Hepatocyte (in vitro differentiated cells): Measurements from ENCODE around the gene MRPL53.

Experiments
- EZH2 ChIP-seq: fragments of 200-600 bp; sonication (generic); IDR thresholded peaks from 2 replicates; pipeline ENCODE4 v1.6.1; 2016; ENCODE audit warnings: antibody characterized with exemption, mild to moderate bottlenecking, borderline replicate concordance
- EZH2phosphoT487 ChIP-seq: fragments of 200-600 bp; sonication (generic); IDR thresholded peaks from one replicate; pipeline ENCODE4 v1.6.1; 2018; ENCODE audit warnings: antibody characterized with exemption, mild to moderate bottlenecking, low read depth, moderate library complexity; ENCODE audit not compliant: unreplicated experiment, severe bottlenecking
- TF ChIP-seq, protein P1 (sequence below): fragments of 200-600 bp; sonication (generic); IDR thresholded peaks from 2 replicates; pipeline ENCODE4 v1.5.1; 2016; ENCODE audit warnings: antibody characterized with exemption, mild to moderate bottlenecking; ENCODE audit not compliant: poor library complexity

DNA sequence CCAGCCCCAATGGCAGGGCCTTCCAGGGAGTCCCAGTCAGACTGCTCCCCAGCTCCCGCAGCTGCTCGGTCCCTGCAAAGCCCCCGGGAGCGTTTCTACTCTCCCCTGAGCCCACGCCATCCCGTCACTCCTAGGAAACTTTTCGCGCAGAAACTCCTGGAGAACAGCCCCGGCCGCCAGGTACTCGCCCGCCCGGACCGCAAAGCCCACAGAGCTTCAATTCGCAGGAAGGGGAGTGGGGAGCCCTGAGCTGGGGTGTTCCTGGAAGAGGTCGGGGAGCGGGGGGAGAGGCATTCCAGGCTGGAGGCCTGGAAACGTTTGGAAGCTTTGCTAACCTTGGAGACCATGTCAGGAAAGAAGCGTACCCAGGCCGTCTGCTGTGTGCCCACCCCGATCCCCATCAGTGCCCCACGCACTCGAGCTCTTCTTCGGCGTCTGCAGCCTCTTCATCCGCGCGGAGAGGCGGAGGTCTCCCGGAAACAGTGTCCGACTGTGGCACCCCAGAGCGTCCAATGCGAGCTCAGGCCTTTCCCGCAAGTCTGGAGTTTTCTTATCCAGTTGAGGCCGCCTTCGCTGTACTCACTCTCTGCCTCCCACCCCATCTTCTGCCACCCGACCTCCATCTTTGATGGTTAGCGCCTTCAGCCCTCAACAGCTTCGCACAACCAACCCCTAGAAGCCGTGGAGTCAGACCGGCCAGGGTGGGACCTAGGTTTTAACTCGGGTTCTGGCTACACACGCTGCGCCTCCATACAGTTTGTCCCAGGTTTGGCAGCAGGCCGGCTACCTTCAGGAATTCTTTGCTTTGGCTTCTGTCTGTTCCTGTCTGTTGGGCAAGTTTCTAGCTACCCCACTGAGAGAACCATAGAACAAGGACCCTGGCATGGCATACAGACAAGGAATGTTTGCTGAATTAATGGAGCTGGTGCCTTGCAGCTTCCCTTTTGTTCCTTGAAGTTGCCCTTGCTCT, 31.3 kb upstream of the MRPL53 start:
- TF ChIP-seq EZH2, result no peak
- TF ChIP-seq, protein P1, sequence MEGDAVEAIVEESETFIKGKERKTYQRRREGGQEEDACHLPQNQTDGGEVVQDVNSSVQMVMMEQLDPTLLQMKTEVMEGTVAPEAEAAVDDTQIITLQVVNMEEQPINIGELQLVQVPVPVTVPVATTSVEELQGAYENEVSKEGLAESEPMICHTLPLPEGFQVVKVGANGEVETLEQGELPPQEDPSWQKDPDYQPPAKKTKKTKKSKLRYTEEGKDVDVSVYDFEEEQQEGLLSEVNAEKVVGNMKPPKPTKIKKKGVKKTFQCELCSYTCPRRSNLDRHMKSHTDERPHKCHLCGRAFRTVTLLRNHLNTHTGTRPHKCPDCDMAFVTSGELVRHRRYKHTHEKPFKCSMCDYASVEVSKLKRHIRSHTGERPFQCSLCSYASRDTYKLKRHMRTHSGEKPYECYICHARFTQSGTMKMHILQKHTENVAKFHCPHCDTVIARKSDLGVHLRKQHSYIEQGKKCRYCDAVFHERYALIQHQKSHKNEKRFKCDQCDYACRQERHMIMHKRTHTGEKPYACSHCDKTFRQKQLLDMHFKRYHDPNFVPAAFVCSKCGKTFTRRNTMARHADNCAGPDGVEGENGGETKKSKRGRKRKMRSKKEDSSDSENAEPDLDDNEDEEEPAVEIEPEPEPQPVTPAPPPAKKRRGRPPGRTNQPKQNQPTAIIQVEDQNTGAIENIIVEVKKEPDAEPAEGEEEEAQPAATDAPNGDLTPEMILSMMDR, result no peak
- no peak for TF ChIP-seq EZH2phosphoT487
